ENCODE measurements around the gene CCDC187. TPM values are rescaled to one million over a fixed set of nuclear protein-coding genes. Genes with fewer than 3 reads are reported as not detected.

Gene CCDC187
- total and polyA plus RNA-seq, 2 of the 8 experiments (the other 6 are each of a cell fraction or from before 2014, with no cell fraction given) = 0.02 TPM; not detected in 1

DNA sequence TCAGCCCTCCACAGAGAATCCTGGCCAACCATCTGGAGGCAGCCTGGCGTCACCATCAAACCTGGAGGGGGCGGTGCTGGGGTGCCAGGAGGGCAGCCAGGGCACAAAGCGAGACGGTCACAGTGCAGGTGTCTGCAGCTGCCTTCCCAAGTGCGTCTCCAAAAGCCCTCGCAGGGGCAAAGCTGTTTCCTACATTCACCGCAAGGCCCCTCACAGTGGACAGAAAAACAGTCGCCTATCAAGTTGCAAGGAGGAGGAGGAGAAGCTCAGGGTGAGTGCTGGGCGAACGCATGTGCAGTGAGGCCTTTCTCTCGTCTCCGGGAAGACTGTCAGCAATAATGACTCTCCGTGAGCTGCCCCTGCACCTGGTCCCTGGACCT lies 81.0 kb downstream of the CCDC187 start (continued):
- TF ChIP-seq, protein P1, sequence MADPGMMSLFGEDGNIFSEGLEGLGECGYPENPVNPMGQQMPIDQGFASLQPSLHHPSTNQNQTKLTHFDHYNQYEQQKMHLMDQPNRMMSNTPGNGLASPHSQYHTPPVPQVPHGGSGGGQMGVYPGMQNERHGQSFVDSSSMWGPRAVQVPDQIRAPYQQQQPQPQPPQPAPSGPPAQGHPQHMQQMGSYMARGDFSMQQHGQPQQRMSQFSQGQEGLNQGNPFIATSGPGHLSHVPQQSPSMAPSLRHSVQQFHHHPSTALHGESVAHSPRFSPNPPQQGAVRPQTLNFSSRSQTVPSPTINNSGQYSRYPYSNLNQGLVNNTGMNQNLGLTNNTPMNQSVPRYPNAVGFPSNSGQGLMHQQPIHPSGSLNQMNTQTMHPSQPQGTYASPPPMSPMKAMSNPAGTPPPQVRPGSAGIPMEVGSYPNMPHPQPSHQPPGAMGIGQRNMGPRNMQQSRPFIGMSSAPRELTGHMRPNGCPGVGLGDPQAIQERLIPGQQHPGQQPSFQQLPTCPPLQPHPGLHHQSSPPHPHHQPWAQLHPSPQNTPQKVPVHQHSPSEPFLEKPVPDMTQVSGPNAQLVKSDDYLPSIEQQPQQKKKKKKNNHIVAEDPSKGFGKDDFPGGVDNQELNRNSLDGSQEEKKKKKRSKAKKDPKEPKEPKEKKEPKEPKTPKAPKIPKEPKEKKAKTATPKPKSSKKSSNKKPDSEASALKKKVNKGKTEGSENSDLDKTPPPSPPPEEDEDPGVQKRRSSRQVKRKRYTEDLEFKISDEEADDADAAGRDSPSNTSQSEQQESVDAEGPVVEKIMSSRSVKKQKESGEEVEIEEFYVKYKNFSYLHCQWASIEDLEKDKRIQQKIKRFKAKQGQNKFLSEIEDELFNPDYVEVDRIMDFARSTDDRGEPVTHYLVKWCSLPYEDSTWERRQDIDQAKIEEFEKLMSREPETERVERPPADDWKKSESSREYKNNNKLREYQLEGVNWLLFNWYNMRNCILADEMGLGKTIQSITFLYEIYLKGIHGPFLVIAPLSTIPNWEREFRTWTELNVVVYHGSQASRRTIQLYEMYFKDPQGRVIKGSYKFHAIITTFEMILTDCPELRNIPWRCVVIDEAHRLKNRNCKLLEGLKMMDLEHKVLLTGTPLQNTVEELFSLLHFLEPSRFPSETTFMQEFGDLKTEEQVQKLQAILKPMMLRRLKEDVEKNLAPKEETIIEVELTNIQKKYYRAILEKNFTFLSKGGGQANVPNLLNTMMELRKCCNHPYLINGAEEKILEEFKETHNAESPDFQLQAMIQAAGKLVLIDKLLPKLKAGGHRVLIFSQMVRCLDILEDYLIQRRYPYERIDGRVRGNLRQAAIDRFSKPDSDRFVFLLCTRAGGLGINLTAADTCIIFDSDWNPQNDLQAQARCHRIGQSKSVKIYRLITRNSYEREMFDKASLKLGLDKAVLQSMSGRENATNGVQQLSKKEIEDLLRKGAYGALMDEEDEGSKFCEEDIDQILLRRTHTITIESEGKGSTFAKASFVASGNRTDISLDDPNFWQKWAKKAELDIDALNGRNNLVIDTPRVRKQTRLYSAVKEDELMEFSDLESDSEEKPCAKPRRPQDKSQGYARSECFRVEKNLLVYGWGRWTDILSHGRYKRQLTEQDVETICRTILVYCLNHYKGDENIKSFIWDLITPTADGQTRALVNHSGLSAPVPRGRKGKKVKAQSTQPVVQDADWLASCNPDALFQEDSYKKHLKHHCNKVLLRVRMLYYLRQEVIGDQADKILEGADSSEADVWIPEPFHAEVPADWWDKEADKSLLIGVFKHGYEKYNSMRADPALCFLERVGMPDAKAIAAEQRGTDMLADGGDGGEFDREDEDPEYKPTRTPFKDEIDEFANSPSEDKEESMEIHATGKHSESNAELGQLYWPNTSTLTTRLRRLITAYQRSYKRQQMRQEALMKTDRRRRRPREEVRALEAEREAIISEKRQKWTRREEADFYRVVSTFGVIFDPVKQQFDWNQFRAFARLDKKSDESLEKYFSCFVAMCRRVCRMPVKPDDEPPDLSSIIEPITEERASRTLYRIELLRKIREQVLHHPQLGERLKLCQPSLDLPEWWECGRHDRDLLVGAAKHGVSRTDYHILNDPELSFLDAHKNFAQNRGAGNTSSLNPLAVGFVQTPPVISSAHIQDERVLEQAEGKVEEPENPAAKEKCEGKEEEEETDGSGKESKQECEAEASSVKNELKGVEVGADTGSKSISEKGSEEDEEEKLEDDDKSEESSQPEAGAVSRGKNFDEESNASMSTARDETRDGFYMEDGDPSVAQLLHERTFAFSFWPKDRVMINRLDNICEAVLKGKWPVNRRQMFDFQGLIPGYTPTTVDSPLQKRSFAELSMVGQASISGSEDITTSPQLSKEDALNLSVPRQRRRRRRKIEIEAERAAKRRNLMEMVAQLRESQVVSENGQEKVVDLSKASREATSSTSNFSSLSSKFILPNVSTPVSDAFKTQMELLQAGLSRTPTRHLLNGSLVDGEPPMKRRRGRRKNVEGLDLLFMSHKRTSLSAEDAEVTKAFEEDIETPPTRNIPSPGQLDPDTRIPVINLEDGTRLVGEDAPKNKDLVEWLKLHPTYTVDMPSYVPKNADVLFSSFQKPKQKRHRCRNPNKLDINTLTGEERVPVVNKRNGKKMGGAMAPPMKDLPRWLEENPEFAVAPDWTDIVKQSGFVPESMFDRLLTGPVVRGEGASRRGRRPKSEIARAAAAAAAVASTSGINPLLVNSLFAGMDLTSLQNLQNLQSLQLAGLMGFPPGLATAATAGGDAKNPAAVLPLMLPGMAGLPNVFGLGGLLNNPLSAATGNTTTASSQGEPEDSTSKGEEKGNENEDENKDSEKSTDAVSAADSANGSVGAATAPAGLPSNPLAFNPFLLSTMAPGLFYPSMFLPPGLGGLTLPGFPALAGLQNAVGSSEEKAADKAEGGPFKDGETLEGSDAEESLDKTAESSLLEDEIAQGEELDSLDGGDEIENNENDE (IDR thresholded peaks at IDR 0.05; ENCODE audit: insufficient replicate concordance, low read length) = no peak
- TF ChIP-seq TEAD4 (IDR thresholded peaks at IDR 0.05; ENCODE audit: low read depth, low read length) = no peak
- no peak for TF ChIP-seq GABPA (IDR thresholded peaks at IDR 0.05; ENCODE audit: borderline replicate concordance, insufficient read depth, low read length)
- TF ChIP-seq EP300 (IDR thresholded peaks at IDR 0.05; ENCODE audit: borderline replicate concordance in 1 of 2, low read depth in 2 of 2, low read length in 2 of 2) = no peak
- TF ChIP-seq SP4 (IDR thresholded peaks at IDR 0.05; ENCODE audit: low read length) = no peak
- no peak for TF ChIP-seq TCF12 (IDR thresholded peaks at IDR 0.05; ENCODE audit: low read depth, low read length)
- TF ChIP-seq, protein P2, sequence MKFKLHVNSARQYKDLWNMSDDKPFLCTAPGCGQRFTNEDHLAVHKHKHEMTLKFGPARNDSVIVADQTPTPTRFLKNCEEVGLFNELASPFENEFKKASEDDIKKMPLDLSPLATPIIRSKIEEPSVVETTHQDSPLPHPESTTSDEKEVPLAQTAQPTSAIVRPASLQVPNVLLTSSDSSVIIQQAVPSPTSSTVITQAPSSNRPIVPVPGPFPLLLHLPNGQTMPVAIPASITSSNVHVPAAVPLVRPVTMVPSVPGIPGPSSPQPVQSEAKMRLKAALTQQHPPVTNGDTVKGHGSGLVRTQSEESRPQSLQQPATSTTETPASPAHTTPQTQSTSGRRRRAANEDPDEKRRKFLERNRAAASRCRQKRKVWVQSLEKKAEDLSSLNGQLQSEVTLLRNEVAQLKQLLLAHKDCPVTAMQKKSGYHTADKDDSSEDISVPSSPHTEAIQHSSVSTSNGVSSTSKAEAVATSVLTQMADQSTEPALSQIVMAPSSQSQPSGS (IDR thresholded peaks at IDR 0.05; ENCODE audit: low read length) = no peak
- TF ChIP-seq CREB1 (IDR thresholded peaks at IDR 0.05) = no peak
- no peak for TF ChIP-seq TAF7 (optimal IDR thresholded peaks at IDR 0.05; ENCODE audit: borderline replicate concordance, low read depth, low read length)
- no peak for TF ChIP-seq MAFK (IDR thresholded peaks at IDR 0.05; ENCODE audit: low read depth, low read length)
- TF ChIP-seq BRCA1 (IDR thresholded peaks at IDR 0.05; ENCODE audit: low read depth, low read length) = no peak
